OCI-LY7 (cell line): ENCODE results near the gene CLEC2L. TPM values are rescaled to one million over a fixed set of nuclear protein-coding genes. Genes with fewer than 3 reads are reported as not detected.

Experiments
- BruUV-seq: library from RNA; stranded (reverse); fragments of 400-500 nt; replicated peaks from 2 replicates; lab custom pipeline; 2021; lab: Mats Ljungman, UMichigan
- CTCF ChIA-PET: fragments of 300-600 bp; sonication (Branson Sonifier 250); formaldehyde crosslinking; loops from one replicate; lab custom pipeline; 2022; ENCODE audit warnings: antibody characterized with exemption; ENCODE audit not compliant: unreplicated experiment; lab: Charles Lee
- POLR2A ChIA-PET: fragments of 300-600 bp; sonication (Branson Sonifier 250); formaldehyde crosslinking; loops from one replicate; lab custom pipeline; 2022; ENCODE audit warnings: antibody characterized with exemption; lab: Charles Lee
- DNase-seq: peaks from one replicate; pipeline ENCODE4 v3.0.0-alpha.2; 2015; ENCODE audit warnings: low spot score
- H2AFZ ChIP-seq: fragments of 200-600 bp; sonication (generic), shearing (Covaris generic); 2 replicates; pipeline ENCODE4 v1.6.1; 2014; ENCODE audit warnings: mild to moderate bottlenecking, antibody characterized with exemption, low read length, moderate library complexity
- H3K27ac ChIP-seq: fragments of 200-600 bp; sonication (generic); 2 replicates; pipeline ENCODE4 v1.5.1; 2014; ENCODE audit warnings: mixed run types, low read depth, mild to moderate bottlenecking, moderate library complexity, low read length, inconsistent platforms; ENCODE audit not compliant: poor library complexity, severe bottlenecking
- H3K36me3 ChIP-seq: fragments of 200-600 bp; sonication (generic); 2 replicates; pipeline ENCODE4 v1.6.1; 2014; ENCODE audit warnings: mild to moderate bottlenecking, antibody characterized with exemption, low read length, moderate library complexity, mixed read lengths; ENCODE audit not compliant: insufficient read depth
- H3K4me1 ChIP-seq: fragments of 200-600 bp; sonication (generic); 2 replicates; pipeline ENCODE4 v1.5.1; 2014; ENCODE audit warnings: mild to moderate bottlenecking, low read length; ENCODE audit not compliant: insufficient read depth, poor library complexity, severe bottlenecking
- H3K4me2 ChIP-seq: fragments of 200-600 bp; sonication (generic); 2 replicates; pipeline ENCODE4 v1.6.1; 2014; ENCODE audit warnings: mild to moderate bottlenecking, low read length
- H3K4me3 ChIP-seq: fragments of 200-600 bp; sonication (generic); 2 replicates; pipeline ENCODE4 v1.5.1; 2014; ENCODE audit warnings: mild to moderate bottlenecking, low read depth, low read length; ENCODE audit not compliant: poor library complexity, severe bottlenecking
- H3K79me2 ChIP-seq: fragments of 200-600 bp; sonication (generic); 2 replicates; pipeline ENCODE4 v1.6.1; 2016; ENCODE audit warnings: low read depth, mild to moderate bottlenecking, low read length, moderate library complexity, mixed read lengths; ENCODE audit not compliant: insufficient read depth
- H3K9me2 ChIP-seq: fragments of 200-600 bp; sonication (generic); 2 replicates; pipeline ENCODE4 v1.6.1; 2016; ENCODE audit warnings: mild to moderate bottlenecking, low read length, mixed read lengths; ENCODE audit not compliant: insufficient read depth
- H3K9me3 ChIP-seq: fragments of 200-600 bp; sonication (generic); 2 replicates; pipeline ENCODE4 v1.6.1; 2014; ENCODE audit warnings: mild to moderate bottlenecking, mixed run types, low read length, mixed read lengths
- H4K20me1 ChIP-seq: fragments of 200-600 bp; sonication (generic); 2 replicates; pipeline ENCODE4 v1.6.1; 2014; ENCODE audit warnings: mild to moderate bottlenecking, antibody characterized with exemption, low read length, moderate library complexity, mixed read lengths; ENCODE audit not compliant: insufficient read depth
- EZH2phosphoT487 ChIP-seq: fragments of 200-600 bp; sonication (generic); IDR thresholded peaks from 2 replicates; pipeline ENCODE4 v1.6.1; 2018; ENCODE audit warnings: low read depth, borderline replicate concordance, mild to moderate bottlenecking, mixed run types, antibody characterized with exemption, low read length, moderate library complexity, mixed read lengths
- intact Hi-C: fragments of 100-400 bp; cut with micrococcal nuclease; formaldehyde crosslinking; loops from one replicate; pipeline ENCODE4 v1.10.0; 2022; ENCODE audit not compliant: unreplicated experiment
- total RNA-seq, 2 experiments: library from RNA; depleted of rRNA in 1 of 2; stranded (reverse); fragments of >200 nt in 1 of 2; shearing (Covaris generic) in 1 of 2; gene quantifications; 2 replicates each; pipeline ENCODE4 v1.2.3, GENCODE V29; 2014 to 2022
- TF ChIP-seq, protein P1 (sequence below): fragments of 200-600 bp; sonication (generic); conservative IDR thresholded peaks from 2 replicates; pipeline ENCODE4 v1.5.1; 2014; ENCODE audit warnings: mild to moderate bottlenecking, antibody characterized with exemption, low read length, moderate library complexity, mixed read lengths

CLEC2L gene
- total RNA-seq, 2 experiments from 2014 or later: not detected

DNA sequence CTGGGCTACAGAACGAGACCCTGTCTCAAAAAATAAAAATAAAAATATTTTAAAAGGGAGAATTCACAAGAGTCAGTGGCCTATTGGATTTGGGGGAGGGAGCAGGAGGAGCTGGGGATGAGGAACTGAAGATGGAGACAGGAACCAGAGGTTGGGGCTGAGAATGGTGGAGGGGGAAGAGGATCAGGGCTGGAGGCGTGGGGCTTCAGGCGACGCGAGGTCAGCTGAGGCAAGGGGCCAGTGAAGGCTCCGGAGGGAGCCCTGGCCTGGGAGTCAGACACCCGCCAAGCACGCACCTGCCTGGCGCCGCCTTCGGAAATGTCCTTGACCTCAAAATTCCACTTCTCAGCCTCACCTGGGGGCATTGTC is 671 bp upstream of the CLEC2L start:
- Histone ChIP-seq H3K27ac (no peak overlapping the region), H3K36me3 (no peaks in the 10 kb centered on the region), H2AFZ (no peak overlapping the region), H3K9me2 (no peaks in the 10 kb centered on the region), H3K9me3 (no peaks in the 10 kb centered on the region), H4K20me1 (no peaks in the 10 kb centered on the region), H3K4me3 (no peak overlapping the region), H3K4me1 (no peaks in the 10 kb centered on the region), H3K79me2 (no peaks in the 10 kb centered on the region), H3K4me2 (no peak overlapping the region)
- no TSS peak for BruUV-seq
- POLR2A ChIA-PET: no interaction called here
- no peak for TF ChIP-seq EZH2phosphoT487
- TF ChIP-seq, protein P1, sequence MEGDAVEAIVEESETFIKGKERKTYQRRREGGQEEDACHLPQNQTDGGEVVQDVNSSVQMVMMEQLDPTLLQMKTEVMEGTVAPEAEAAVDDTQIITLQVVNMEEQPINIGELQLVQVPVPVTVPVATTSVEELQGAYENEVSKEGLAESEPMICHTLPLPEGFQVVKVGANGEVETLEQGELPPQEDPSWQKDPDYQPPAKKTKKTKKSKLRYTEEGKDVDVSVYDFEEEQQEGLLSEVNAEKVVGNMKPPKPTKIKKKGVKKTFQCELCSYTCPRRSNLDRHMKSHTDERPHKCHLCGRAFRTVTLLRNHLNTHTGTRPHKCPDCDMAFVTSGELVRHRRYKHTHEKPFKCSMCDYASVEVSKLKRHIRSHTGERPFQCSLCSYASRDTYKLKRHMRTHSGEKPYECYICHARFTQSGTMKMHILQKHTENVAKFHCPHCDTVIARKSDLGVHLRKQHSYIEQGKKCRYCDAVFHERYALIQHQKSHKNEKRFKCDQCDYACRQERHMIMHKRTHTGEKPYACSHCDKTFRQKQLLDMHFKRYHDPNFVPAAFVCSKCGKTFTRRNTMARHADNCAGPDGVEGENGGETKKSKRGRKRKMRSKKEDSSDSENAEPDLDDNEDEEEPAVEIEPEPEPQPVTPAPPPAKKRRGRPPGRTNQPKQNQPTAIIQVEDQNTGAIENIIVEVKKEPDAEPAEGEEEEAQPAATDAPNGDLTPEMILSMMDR: no peak
- CTCF ChIA-PET: no interaction called here
- intact Hi-C loops: no loop called here
- DNase-seq: no peak

DNA sequence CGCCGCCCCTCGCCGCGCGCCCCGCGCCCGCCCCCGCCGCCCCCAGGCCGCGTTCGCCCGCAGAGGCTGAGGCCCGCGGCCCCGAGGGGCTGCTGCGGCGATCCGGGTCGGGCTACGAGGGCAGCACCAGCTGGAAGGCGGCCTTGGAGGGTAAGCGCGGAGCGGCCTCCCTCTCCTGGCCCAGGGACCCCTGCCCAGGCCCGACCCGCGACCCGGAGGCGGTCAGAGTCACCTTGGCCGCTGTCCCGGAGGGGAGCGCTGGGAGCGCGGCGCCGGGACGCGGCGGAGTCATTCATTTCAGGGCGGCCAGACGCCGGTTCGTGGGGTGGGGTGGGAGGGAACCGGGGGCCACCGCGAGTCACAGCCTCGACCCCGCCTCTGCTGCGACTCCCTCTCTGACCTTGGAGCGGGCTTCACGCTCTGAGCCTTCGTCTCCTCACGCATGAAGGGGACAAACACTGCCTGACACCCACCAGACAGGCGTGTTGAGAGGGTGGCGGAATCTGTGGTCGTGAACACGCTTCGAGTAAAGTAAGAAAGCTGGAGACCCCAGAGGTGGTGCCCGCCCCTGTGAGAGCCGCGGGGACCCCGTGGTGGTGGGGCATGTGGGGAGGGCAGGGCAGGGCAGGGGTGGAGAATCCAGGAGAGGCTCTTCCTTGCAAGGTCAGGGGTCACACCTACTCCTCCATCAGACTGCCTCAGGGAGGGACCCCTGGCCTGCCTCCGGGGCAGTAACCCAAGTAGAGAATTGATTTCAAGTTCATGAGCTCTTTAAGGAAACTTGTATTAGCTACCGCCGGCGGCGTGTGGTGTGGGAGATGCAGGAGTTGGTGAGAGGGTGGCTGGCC is 707 bp downstream of the CLEC2L start:
- CTCF ChIA-PET: no interaction called here
- H3K27ac ChIP-seq: no peak overlapping the region
- H2AFZ ChIP-seq: no peak overlapping the region
- no peaks in the 10 kb centered on the region for H3K36me3 ChIP-seq
- no peak overlapping the region for H3K4me2 ChIP-seq
- no peaks in the 10 kb centered on the region for H3K79me2 ChIP-seq
- no peak for DNase-seq
- TF ChIP-seq EZH2phosphoT487: no peak
- TF ChIP-seq, protein P1: no peak
- H4K20me1 ChIP-seq: no peaks in the 10 kb centered on the region
- no peaks in the 10 kb centered on the region for H3K9me3 ChIP-seq
- intact Hi-C loops: no loop called here
- no peaks in the 10 kb centered on the region for H3K9me2 ChIP-seq
- BruUV-seq: no TSS peak
- H3K4me3 ChIP-seq: no peak overlapping the region
- POLR2A ChIA-PET: interaction anchor here (1.0 kb wide), 1 partner anchor 245 kb away, joined by 3 read pairs; no protein-coding TSS in a partner anchor
- H3K4me1 ChIP-seq: no peaks in the 10 kb centered on the region

DNA sequence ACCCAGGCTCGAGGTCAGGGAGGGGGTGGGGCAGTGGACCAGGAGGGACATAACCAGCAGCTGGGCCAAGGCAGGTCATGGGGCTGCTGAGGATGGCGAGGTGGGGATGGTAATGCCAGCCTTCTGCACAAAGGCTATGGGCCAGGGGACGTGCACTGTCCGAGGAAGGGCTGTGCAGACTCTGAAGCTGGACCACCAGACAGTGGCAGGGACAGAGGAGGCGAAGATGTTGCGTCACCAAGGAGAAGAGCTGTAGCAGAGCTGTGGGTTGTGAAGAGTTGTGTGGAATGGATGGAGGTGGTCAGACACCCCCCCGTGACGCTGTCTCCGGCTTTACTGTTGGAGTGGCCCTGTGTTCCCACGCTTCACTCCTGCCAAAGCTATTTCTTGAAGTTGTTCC is 1.8 kb downstream of the CLEC2L start:
- no peaks in the 10 kb centered on the region for H3K9me3 ChIP-seq
- no TSS peak for BruUV-seq
- H3K36me3 ChIP-seq: no peaks in the 10 kb centered on the region
- no peaks in the 10 kb centered on the region for H3K4me1 ChIP-seq
- H2AFZ ChIP-seq: no peak overlapping the region
- H4K20me1 ChIP-seq: no peaks in the 10 kb centered on the region
- TF ChIP-seq, protein P1: no peak
- TF ChIP-seq EZH2phosphoT487: no peak
- H3K9me2 ChIP-seq: no peaks in the 10 kb centered on the region
- intact Hi-C loops: no loop called here
- no peak overlapping the region for H3K4me2 ChIP-seq
- CTCF ChIA-PET: no interaction called here
- no peak overlapping the region for H3K27ac ChIP-seq
- DNase-seq: no peak
- H3K4me3 ChIP-seq: no peak overlapping the region
- H3K79me2 ChIP-seq: no peaks in the 10 kb centered on the region
- POLR2A ChIA-PET: no interaction called here
